OCI-LY1 (cell line): ENCODE data around the gene RGS7.

Experiments used
- H2AFZ ChIP-seq: fragments of 200-600 bp; sonication (generic), shearing (Covaris generic); 2 replicates; pipeline ENCODE4 v1.6.0; 2014; ENCODE audit warnings: antibody characterized with exemption, mild to moderate bottlenecking, low read length
- H3F3A ChIP-seq: fragments of 200-600 bp; sonication (generic), shearing (Covaris generic); 2 replicates; pipeline ENCODE4 v1.6.0; 2014; ENCODE audit warnings: mild to moderate bottlenecking, antibody characterized with exemption, low read length, moderate library complexity; ENCODE audit not compliant: insufficient read depth
- H3K27ac ChIP-seq: fragments of 200-600 bp; sonication (generic); 2 replicates; pipeline ENCODE4 v1.5.1; 2014; ENCODE audit warnings: low read length, mixed run types, mild to moderate bottlenecking, low read depth; ENCODE audit not compliant: poor library complexity, severe bottlenecking
- H3K27me3 ChIP-seq: fragments of 200-600 bp; sonication (generic); 2 replicates; pipeline ENCODE4 v1.6.0; 2014; ENCODE audit warnings: antibody characterized with exemption, mild to moderate bottlenecking, low read length, moderate library complexity; ENCODE audit not compliant: insufficient read depth
- H3K36me3 ChIP-seq: fragments of 200-600 bp; sonication (generic); 2 replicates; pipeline ENCODE4 v1.6.1; 2014; ENCODE audit warnings: mild to moderate bottlenecking, antibody characterized with exemption, low read length, moderate library complexity, mixed read lengths; ENCODE audit not compliant: insufficient read depth
- H3K4me1 ChIP-seq: fragments of 200-600 bp; sonication (generic); 2 replicates; pipeline ENCODE4 v1.5.1; 2014; ENCODE audit warnings: mild to moderate bottlenecking, low read length, moderate library complexity; ENCODE audit not compliant: insufficient read depth, severe bottlenecking
- H3K4me2 ChIP-seq: fragments of 200-600 bp; sonication (generic), shearing (Covaris generic); 2 replicates; pipeline ENCODE4 v1.6.1; 2014; ENCODE audit warnings: low read length
- H3K4me3 ChIP-seq: fragments of 200-600 bp; sonication (generic); 2 replicates; pipeline ENCODE4 v1.5.1; 2014; ENCODE audit warnings: low read length, low read depth, mild to moderate bottlenecking, mixed read lengths; ENCODE audit not compliant: poor library complexity, severe bottlenecking
- H3K79me2 ChIP-seq: fragments of 200-600 bp; shearing (Covaris generic); 2 replicates; pipeline ENCODE4 v1.6.1; 2016; ENCODE audit warnings: mixed run types, low read length, mixed read lengths; ENCODE audit not compliant: insufficient read depth
- H3K9ac ChIP-seq: fragments of 200-600 bp; sonication (generic), shearing (Covaris generic); 2 replicates; pipeline ENCODE4 v1.6.1; 2014; ENCODE audit warnings: mild to moderate bottlenecking, low read length, mixed read lengths
- H3K9me2 ChIP-seq: fragments of 200-600 bp; sonication (generic), shearing (Covaris generic); 2 replicates; pipeline ENCODE4 v1.6.1; 2014; ENCODE audit warnings: low read depth, mild to moderate bottlenecking, low read length, mixed read lengths
- H3K9me3 ChIP-seq: fragments of 200-600 bp; shearing (Covaris generic); 2 replicates; pipeline ENCODE4 v1.6.1; 2014; ENCODE audit warnings: low read length, mixed read lengths
- H4K20me1 ChIP-seq: fragments of 200-600 bp; sonication (generic), shearing (Covaris generic); 2 replicates; pipeline ENCODE4 v1.6.0; 2016; ENCODE audit warnings: mild to moderate bottlenecking, low read length; ENCODE audit not compliant: insufficient read depth
- CTCF ChIP-seq: fragments of 200-600 bp; sonication (generic), shearing (Covaris generic); IDR thresholded peaks from 2 replicates; pipeline ENCODE4 v1.5.1; 2017; ENCODE audit warnings: mild to moderate bottlenecking, antibody characterized with exemption, low read length, moderate library complexity, mixed read lengths
- EZH2 ChIP-seq: fragments of 200-600 bp; sonication (generic), shearing (Covaris generic); IDR thresholded peaks from 2 replicates; pipeline ENCODE4 v1.8.0; 2017; ENCODE audit warnings: borderline replicate concordance, mixed run types, mild to moderate bottlenecking, antibody characterized with exemption, low read length, moderate library complexity, mixed read lengths

Gene RGS7

GRCh38 chr1:240833075-240833474 is 523.9 kb downstream of the RGS7 start:
- no peaks in the 10 kb centered on the region for H3K9me3 ChIP-seq
- H2AFZ ChIP-seq: no peak overlapping the region
- no peaks in the 10 kb centered on the region for H3K79me2 ChIP-seq
- H3K4me1 ChIP-seq: no peaks in the 10 kb centered on the region
- no peaks in the 10 kb centered on the region for H3F3A ChIP-seq
- H4K20me1 ChIP-seq: no peaks in the 10 kb centered on the region
- no peak overlapping the region for H3K27ac ChIP-seq
- TF ChIP-seq EZH2: no peak
- TF ChIP-seq CTCF: no peak
- no peaks in the 10 kb centered on the region for H3K9me2 ChIP-seq
- H3K4me3 ChIP-seq: no peak overlapping the region
- no peak overlapping the region for H3K4me2 ChIP-seq
- H3K9ac ChIP-seq: no peak overlapping the region
- no peaks in the 10 kb centered on the region for H3K27me3 ChIP-seq
- no peaks in the 10 kb centered on the region for H3K36me3 ChIP-seq

- H3K27me3 ChIP-seq: no peaks in the 10 kb centered on the region
- TF ChIP-seq EZH2 (no peak), CTCF (peak; percentile 43; the same call in 1 of the 2 replicates)
- H3K36me3 ChIP-seq: no peaks in the 10 kb centered on the region
- H2AFZ ChIP-seq: no peak overlapping the region
- no peaks in the 10 kb centered on the region for H3K79me2 ChIP-seq
- H3K4me3 ChIP-seq: no peak overlapping the region
- H4K20me1 ChIP-seq: no peaks in the 10 kb centered on the region
- no peaks in the 10 kb centered on the region for H3K9me3 ChIP-seq
- H3K9me2 ChIP-seq: no peaks in the 10 kb centered on the region
- H3K4me2 ChIP-seq: no peak overlapping the region
- no peaks in the 10 kb centered on the region for H3K4me1 ChIP-seq
- no peaks in the 10 kb centered on the region for H3F3A ChIP-seq
- no peak overlapping the region for H3K9ac ChIP-seq
- no peak overlapping the region for H3K27ac ChIP-seq
Measured at GRCh38 chr1:240831922-240832321, 525.1 kb downstream of the RGS7 start.

GRCh38 chr1:240831191-240831631 is 525.8 kb downstream of the RGS7 start:
- Histone ChIP-seq H3F3A (no peaks in the 10 kb centered on the region), H2AFZ (no peak overlapping the region), H3K4me3 (no peak overlapping the region), H3K9ac (no peak overlapping the region), H3K27ac (no peak overlapping the region), H3K4me2 (no peak overlapping the region), H3K9me2 (no peaks in the 10 kb centered on the region), H3K4me1 (no peaks in the 10 kb centered on the region), H3K79me2 (no peaks in the 10 kb centered on the region), H3K27me3 (no peaks in the 10 kb centered on the region), H3K36me3 (no peaks in the 10 kb centered on the region), H3K9me3 (no peaks in the 10 kb centered on the region), H4K20me1 (no peaks in the 10 kb centered on the region)
- TF ChIP-seq CTCF: no peak
- no peak for TF ChIP-seq EZH2
